Fibroblast of lung (primary cell): ENCODE results near the gene PRM1. TPM values are rescaled to one million over a fixed set of nuclear protein-coding genes. Genes with fewer than 3 reads are reported as not detected.

ENCODE experiments used
- DNase-seq, 2 donors: peaks; one replicate each; pipeline versions ENCODE4 v3.0.0 to v3.0.0-alpha.2; 2010; ENCODE audit warnings: low read depth in 2 of 2
- H2AFZ ChIP-seq: 2 replicates; pipeline ENCODE4 v1.5.1; 2012; ENCODE audit warnings: low read length, control low read depth, inconsistent platforms
- H3K27ac ChIP-seq: 2 replicates; pipeline ENCODE4 v1.5.1; 2011; ENCODE audit warnings: low read length, control low read depth; ENCODE audit not compliant: insufficient read depth
- H3K27me3 ChIP-seq: 2 replicates; pipeline ENCODE4 v1.5.1; 2011; ENCODE audit warnings: mild to moderate bottlenecking, low read length; ENCODE audit not compliant: control insufficient read depth, insufficient read depth
- H3K36me3 ChIP-seq: 2 replicates; pipeline ENCODE4 v1.5.1; 2011; ENCODE audit warnings: low read length; ENCODE audit not compliant: control insufficient read depth, insufficient read depth
- H3K4me1 ChIP-seq: 2 replicates; pipeline ENCODE4 v1.5.1; 2011; ENCODE audit warnings: low read length; ENCODE audit not compliant: control insufficient read depth, insufficient read depth; ENCODE audit errors: extremely low read depth
- H3K4me2 ChIP-seq: 2 replicates; pipeline ENCODE4 v1.5.1; 2011; ENCODE audit warnings: low read length, control low read depth; ENCODE audit not compliant: insufficient read depth; ENCODE audit errors: extremely low read depth
- H3K4me3 ChIP-seq, 4 experiments: fragments of 200-600 bp in 1 of 4; sonication (generic) in 1 of 4; replicated peaks in 1 of 4; 2 replicates each; pipeline ENCODE4 v1.5.1; 2011 to 2016; ENCODE audit warnings: low read length in 4 of 4, low read depth in 3 of 4, mild to moderate bottlenecking in 3 of 4, control low read depth in 2 of 4, inconsistent platforms in 1 of 4, mixed read lengths in 1 of 4; ENCODE audit not compliant: insufficient read depth in 1 of 4; ENCODE audit errors: control extremely low read depth in 1 of 4
- H3K79me2 ChIP-seq: 2 replicates; pipeline ENCODE4 v1.5.1; 2012; ENCODE audit warnings: mild to moderate bottlenecking, low read length, inconsistent platforms; ENCODE audit not compliant: control insufficient read depth, insufficient read depth
- H3K9ac ChIP-seq: 2 replicates; pipeline ENCODE4 v1.5.1; 2011; ENCODE audit warnings: mild to moderate bottlenecking, low read length, control low read depth; ENCODE audit not compliant: insufficient read depth
- H3K9me3 ChIP-seq: 2 replicates; pipeline ENCODE4 v1.5.1; 2012; ENCODE audit warnings: low read depth, low read length; ENCODE audit not compliant: control insufficient read depth, insufficient read depth
- H4K20me1 ChIP-seq: 2 replicates; pipeline ENCODE4 v1.5.1; 2011; ENCODE audit warnings: low read length; ENCODE audit not compliant: control insufficient read depth, insufficient read depth; ENCODE audit errors: extremely low read depth
- EZH2 ChIP-seq: IDR thresholded peaks from 2 replicates; pipeline ENCODE4 v1.5.1; 2012; ENCODE audit warnings: low read length, control low read depth, mild to moderate bottlenecking; ENCODE audit errors: missing control alignments
- polyA plus RNA-seq, 2 donors: library from polyadenylated mRNA; depleted of rRNA in 1 of 2; stranded (reverse) in 1 of 2; unstranded in 1 of 2; fragments of >200 nt; gene quantifications; 2 replicates each; pipeline ENCODE4 v1.2.1, GENCODE V29; 2011 to 2012; ENCODE audit warnings: missing spikeins in 1 of 2
- total RNA-seq: library from RNA; depleted of rRNA; stranded (reverse); fragments of >200 nt; gene quantifications from 2 replicates; pipeline ENCODE4 v1.2.1, GENCODE V29; 2014
- TF ChIP-seq, protein P1 (sequence below), 2 donors: IDR thresholded peaks in 1 of 2; conservative IDR thresholded peaks in 1 of 2; 1 replicate in 1 of 2; 2 replicates in 1 of 2; pipeline ENCODE4 v1.5.1; 2011 to 2012; ENCODE audit warnings: low read length in 2 of 2, control low read depth in 1 of 2, inconsistent platforms in 1 of 2, low read depth in 1 of 2, mild to moderate bottlenecking in 1 of 2

PRM1 gene
- total and polyA plus RNA-seq, 2 donors (not counting 1 experiment from before 2014, with no cell fraction given), result not detected

DNA sequence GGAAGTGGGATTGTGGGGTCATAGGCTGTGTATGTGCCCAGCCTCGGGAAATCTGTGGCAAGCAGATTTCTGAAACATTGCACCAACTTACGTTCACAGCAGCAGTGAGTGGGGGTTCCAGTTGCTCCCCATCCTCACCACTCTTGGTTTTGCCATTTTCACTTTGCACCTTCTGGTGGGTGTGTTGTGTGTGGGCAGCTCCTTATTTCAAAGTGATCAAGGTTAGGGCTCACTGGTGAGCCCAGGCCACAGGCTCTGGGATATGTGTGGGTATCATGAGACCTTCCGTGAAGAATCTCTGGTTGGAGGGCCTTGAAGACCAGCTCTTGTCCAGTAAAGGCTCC, 29.5 kb upstream of the PRM1 start:
- Histone ChIP-seq H2AFZ (no peak overlapping the region), H4K20me1 (no peaks in the 10 kb centered on the region), H3K27ac (no peak overlapping the region), H3K4me3 (no peak overlapping the region), H3K79me2 (no peaks in the 10 kb centered on the region), H3K27me3 (no peaks in the 10 kb centered on the region), H3K9me3 (no peaks in the 10 kb centered on the region), H3K4me2 (no peak overlapping the region), H3K9ac (no peak overlapping the region), H3K36me3 (no peaks in the 10 kb centered on the region), H3K4me1 (peaks cover 7% of the 10 kb centered on the region)
- no peak for DNase-seq
- TF ChIP-seq, protein P1, sequence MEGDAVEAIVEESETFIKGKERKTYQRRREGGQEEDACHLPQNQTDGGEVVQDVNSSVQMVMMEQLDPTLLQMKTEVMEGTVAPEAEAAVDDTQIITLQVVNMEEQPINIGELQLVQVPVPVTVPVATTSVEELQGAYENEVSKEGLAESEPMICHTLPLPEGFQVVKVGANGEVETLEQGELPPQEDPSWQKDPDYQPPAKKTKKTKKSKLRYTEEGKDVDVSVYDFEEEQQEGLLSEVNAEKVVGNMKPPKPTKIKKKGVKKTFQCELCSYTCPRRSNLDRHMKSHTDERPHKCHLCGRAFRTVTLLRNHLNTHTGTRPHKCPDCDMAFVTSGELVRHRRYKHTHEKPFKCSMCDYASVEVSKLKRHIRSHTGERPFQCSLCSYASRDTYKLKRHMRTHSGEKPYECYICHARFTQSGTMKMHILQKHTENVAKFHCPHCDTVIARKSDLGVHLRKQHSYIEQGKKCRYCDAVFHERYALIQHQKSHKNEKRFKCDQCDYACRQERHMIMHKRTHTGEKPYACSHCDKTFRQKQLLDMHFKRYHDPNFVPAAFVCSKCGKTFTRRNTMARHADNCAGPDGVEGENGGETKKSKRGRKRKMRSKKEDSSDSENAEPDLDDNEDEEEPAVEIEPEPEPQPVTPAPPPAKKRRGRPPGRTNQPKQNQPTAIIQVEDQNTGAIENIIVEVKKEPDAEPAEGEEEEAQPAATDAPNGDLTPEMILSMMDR (conservative IDR thresholded peaks at IDR 0.05 in 1 of 2, IDR thresholded peaks at IDR 0.05 in 1 of 2; ENCODE audit: low read depth in 1 of 2, low read length in 2 of 2), result no peak
- no peak for TF ChIP-seq EZH2

DNA sequence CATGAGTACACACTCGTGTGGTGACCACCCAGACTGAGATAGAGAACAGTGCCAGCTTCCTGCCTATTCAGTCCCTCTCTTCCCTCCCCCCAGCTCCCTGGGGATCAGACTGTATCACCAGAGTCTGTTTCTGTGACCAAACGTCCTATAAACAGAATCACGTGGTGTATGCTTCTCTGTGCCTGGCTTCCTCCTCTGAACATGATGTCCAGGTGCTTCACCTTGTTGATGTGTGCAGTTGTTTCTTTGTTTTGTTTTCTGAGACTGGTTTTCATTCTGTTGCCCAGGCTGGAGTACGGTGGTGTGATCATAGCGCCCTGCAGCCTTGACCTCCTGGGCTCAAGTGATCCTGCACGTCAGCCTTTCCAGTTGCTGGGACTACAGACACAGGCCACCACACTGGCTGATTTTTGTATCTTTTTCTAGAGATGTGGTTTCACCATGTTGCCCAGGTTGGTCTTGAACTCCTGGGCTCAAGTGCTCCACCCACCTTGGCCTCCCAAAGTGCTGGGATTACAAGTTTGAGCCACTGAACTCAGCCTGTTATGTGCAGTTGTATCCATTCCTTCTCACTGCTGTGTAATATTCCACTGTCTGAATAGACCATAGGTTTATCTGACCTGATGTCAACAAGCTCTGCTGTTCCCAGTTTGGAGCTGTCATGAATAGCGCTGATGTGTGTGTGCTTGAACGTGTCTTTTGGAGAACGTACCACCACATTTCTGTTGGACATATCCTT, 28.9 kb upstream of the PRM1 start:
- Histone ChIP-seq H3K79me2 (no peaks in the 10 kb centered on the region), H3K36me3 (no peaks in the 10 kb centered on the region), H4K20me1 (no peaks in the 10 kb centered on the region), H3K4me1 (peaks cover 7% of the 10 kb centered on the region), H3K9me3 (no peaks in the 10 kb centered on the region), H3K4me2 (no peak overlapping the region), H3K4me3 (no peak overlapping the region), H3K9ac (no peak overlapping the region), H3K27me3 (no peaks in the 10 kb centered on the region), H2AFZ (no peak overlapping the region), H3K27ac (no peak overlapping the region)
- TF ChIP-seq EZH2, result no peak
- TF ChIP-seq, protein P1 (conservative IDR thresholded peaks at IDR 0.05 in 1 of 2, IDR thresholded peaks at IDR 0.05 in 1 of 2; ENCODE audit: low read depth in 1 of 2, low read length in 2 of 2), result no peak
- DNase-seq, result no peak

DNA sequence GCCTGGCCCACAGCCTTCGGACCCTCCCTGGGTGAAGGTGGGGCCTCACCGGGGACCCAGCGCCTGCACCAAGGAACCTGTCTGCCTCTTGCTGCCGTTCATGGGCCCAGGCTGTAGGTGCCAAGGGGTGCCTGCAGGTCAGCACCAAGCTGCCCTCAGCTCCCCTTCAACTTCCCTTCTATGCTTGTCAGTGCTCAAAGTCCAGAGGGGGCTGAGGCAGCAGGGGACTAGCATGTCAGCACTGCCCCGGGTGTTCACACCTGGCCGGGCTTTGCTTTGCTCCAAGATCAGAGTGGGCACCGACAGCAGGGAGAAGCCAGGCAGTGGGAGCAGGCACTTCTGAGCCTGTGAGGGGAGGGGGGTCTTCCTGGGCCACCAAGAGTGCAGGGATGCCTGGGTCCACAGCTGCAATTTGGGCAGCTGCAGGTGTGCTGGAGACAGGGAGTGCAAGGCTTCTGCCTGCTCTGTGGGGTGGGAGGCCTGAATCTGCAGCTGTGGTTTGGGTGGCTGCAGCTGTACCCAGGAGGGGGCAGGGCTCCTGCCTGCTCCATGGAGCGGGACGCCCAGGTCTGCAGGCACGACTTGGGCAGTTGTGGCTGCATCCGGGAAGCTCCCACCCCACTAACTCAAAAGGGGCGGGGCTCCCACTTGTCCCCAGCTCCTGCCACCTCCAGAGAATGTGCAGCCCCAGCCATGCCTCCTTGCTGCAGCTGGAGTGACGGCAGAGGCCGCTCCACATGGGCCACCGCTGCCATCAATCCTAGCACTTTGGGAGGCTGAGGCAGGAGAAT, 27.6 kb upstream of the PRM1 start:
- peaks cover 7% of the 10 kb centered on the region for H3K4me1 ChIP-seq

More for the DNA sequence above, 27.6 kb upstream of the PRM1 start:
- no peak overlapping the region for H3K9ac ChIP-seq
- DNase-seq, result no peak
- TF ChIP-seq EZH2, result no peak
- TF ChIP-seq, protein P1 (conservative IDR thresholded peaks at IDR 0.05 in 1 of 2, IDR thresholded peaks at IDR 0.05 in 1 of 2; ENCODE audit: low read depth in 1 of 2, low read length in 2 of 2), result no peak
- no peaks in the 10 kb centered on the region for H3K27me3 ChIP-seq
- no peak overlapping the region for H3K27ac ChIP-seq
- H3K36me3 ChIP-seq, result no peaks in the 10 kb centered on the region
- no peak overlapping the region for H3K4me2 ChIP-seq
- no peaks in the 10 kb centered on the region for H4K20me1 ChIP-seq
- no peak overlapping the region for H3K4me3 ChIP-seq
- H2AFZ ChIP-seq, result no peak overlapping the region
- H3K79me2 ChIP-seq, result no peaks in the 10 kb centered on the region
- no peaks in the 10 kb centered on the region for H3K9me3 ChIP-seq
